Omental fat pad (tissue), 4 donors: Measurements from ENCODE around the gene NKX2-2. TPM values are rescaled to one million over a fixed set of nuclear protein-coding genes. Genes with fewer than 3 reads are reported as not detected.

ENCODE experiments used
- ATAC-seq: fragments of 150-250 bp; one replicate; pipeline ENCODE4 v1.9.1; 2016; ENCODE audit warnings: mild to moderate bottlenecking, moderate library complexity; ENCODE audit not compliant: low FRiP score
- DNase-seq: peaks from one replicate; pipeline ENCODE4 v3.0.0-alpha.2; 2019; ENCODE audit warnings: low spot score
- total RNA-seq, 4 donors: library from RNA; depleted of rRNA; stranded (reverse); fragments of >200 nt; gene quantifications; one replicate each; pipeline ENCODE4 v1.1.0, GENCODE V29; 2016
- TF ChIP-seq, protein P1 (sequence below), 3 donors: fragments of 450-650 bp; IDR thresholded peaks; one replicate each; pipeline ENCODE4 v1.5.1; 2016 to 2017; ENCODE audit warnings: antibody characterized with exemption in 3 of 3, mild to moderate bottlenecking in 3 of 3, moderate library complexity in 2 of 3

The NKX2-2 gene
- not detected for total RNA-seq

DNA sequence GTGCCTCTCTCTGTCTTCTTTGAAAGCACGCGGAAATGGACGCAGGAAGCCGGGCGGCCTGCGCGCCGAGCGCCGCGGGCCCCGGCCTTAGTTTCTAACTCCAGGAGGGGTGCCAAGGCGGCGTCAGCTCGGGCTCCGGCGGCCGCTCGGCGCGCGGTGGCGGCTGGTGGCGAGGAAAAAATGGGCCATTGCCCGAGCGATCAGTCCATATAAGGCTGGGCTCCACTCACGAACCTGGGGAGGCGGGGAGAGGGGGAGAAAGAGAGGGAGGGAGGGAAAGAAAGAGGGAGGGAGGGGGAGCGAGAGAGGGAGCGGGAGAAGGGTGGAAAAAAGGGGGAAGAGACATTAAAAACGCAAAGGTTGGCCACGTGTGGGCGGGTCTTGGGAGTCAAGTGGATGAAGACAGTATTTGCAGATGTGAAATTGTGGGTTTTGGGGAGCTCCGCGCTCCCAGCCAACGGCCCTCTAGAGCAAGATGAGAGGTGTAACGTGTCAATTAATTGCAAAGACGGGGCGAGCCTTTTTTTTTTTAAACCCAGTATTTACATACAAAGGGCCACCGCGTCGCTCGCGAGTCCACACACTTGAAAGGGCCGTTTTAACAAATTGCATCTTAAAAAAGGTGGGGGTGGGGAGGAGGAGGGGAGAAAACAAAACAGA lies at the start of gene NKX2-2:
Gene NKX2-2, minus strand, starts transcription at position 184 of the 660 bp plus-strand sequence. CDS start 395 bp downstream, outside the sequence.
- no peak for ATAC-seq
- TF ChIP-seq, protein P1, sequence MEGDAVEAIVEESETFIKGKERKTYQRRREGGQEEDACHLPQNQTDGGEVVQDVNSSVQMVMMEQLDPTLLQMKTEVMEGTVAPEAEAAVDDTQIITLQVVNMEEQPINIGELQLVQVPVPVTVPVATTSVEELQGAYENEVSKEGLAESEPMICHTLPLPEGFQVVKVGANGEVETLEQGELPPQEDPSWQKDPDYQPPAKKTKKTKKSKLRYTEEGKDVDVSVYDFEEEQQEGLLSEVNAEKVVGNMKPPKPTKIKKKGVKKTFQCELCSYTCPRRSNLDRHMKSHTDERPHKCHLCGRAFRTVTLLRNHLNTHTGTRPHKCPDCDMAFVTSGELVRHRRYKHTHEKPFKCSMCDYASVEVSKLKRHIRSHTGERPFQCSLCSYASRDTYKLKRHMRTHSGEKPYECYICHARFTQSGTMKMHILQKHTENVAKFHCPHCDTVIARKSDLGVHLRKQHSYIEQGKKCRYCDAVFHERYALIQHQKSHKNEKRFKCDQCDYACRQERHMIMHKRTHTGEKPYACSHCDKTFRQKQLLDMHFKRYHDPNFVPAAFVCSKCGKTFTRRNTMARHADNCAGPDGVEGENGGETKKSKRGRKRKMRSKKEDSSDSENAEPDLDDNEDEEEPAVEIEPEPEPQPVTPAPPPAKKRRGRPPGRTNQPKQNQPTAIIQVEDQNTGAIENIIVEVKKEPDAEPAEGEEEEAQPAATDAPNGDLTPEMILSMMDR (IDR thresholded peaks at IDR 0.05) = no peak

DNA sequence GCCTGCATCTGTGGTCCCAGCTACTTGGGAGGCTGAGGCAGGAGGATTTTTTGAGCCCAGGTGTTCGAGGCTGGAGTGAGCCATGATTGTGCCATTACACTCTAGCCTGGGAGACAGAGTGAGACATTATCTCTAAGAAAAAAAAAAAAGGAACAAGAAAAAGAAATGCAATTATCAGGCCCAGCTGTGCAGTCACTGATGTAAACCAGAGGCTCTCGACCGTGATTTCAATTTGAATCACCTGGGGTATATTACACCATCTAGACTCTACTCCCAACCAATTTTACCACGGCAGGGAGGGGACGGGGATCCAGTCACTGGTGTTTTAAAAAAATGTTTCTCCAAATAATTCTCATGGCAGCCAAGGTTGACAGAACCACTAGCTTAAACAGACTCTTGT lies 48.8 kb upstream of the NKX2-2 start:
- ATAC-seq (no peak), DNase-seq (no peak)
- TF ChIP-seq, protein P1 (IDR thresholded peaks at IDR 0.05) = no peak

More for the DNA sequence above, at the start of gene NKX2-2:
- DNase-seq = no peak

DNA sequence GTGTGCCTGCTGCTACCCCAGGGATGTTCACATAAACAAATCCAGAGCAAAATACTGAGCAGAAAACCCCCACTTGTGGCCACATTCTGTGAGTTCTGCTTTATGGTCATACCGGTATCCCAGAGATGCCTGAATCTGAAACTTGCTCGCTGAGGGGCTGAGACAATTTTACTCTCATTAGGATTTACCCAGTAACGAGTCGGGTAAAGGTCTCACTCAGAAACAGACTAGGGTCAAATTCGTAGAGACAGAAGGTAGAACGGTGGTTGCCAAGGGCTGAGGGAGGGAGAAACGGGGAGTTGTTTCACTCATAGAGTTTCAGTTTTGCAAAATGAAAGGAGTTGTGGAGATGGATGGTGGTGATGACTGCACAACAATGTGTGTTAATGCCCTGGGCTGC lies 45.4 kb upstream of the NKX2-2 start:
- TF ChIP-seq, protein P1 (IDR thresholded peaks at IDR 0.05) = no peak
- DNase-seq (no peak), ATAC-seq (no peak)

DNA sequence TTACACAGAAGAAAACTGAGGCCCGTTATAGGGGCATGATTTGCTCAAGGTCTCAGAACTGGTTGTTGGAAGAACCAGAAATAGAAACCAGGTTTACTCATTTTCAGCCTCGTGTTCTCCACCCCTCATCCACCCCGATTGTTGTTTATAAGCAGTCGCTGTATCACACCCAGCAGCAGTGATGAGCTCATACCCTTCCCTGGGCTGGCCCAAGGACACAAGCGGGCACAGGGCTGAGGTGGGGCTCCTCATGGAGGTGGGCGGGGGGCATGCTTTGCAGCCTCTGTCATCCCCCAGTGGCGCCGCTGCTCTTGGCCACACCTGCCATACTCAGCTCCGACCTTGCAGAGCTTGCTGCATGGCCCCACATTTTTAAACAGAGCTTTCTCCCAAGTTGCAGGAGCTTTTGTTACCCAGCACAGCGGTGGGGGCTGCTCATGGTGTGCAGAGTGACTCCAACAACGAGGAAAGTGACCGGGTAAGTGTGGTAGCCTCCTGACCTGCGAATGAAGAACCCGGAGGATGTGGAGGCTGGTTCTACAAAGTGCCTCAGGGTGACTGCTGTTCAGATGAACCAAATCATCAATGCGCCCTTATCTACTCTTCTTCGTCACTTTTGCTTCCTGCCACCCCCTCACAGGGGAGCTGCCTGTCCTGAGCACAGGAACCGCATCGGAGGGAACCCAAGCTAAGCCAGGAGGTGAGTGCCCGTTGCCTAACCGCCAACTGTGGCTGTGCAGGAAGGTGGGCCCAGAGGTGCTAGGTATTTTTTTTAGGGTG lies 43.6 kb upstream of the NKX2-2 start:
- DNase-seq (no peak), ATAC-seq (no peak)
- TF ChIP-seq, protein P1 (IDR thresholded peaks at IDR 0.05) = no peak

DNA sequence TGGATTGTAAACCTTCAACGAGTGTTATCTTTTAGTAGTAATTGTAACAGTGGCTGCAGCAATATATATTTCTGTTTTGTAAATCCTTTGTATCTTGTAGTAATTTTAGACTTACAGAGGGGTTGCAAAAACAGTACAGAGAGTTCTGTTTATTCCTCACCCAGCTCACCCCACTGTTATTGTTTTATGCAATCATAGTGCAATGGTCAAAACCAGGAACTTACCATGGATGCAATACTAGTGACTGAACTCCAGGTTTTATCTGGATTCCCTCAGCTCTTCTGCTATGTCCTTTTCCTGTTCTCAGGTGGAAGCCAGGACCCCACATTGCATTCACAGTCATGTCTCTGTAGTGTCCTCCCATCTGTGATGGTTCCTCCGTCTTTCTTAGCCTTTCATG lies 42.5 kb upstream of the NKX2-2 start:
- TF ChIP-seq, protein P1 (IDR thresholded peaks at IDR 0.05) = no peak
- no peak for ATAC-seq
- DNase-seq = no peak

DNA sequence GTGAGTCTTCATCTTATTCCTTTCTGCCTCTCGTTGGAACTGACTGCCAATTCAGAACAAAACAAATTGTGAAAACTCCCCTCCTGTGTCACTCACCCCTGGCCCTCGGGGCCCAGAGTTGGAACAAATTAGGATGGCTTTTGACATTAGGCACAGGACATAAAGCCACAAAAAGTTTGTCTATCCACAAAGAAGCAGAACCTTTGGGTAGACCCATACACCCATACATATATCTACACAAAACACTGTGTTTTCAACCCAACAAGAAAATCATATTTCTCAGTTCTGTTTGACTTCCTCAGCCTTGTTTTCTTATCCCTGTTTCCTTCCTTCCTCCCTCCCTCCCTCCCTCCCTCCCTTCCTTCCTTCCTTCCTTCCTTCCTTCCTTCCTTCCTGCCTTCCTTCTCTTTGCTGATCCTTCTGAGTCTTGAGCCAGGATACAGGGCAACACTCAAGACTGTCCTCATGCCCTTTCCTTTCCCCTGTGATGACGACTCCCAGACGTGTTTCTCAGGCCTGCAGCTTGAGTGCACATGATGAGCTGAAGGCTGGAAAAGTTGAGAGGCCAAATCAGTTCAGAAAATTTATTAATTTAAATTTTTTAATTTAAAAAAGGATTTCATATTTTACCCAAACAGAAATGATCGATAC lies 41.7 kb upstream of the NKX2-2 start:
- no peak for DNase-seq
- TF ChIP-seq, protein P1 (IDR thresholded peaks at IDR 0.05) = no peak
- no peak for ATAC-seq
